Muscle of back (tissue), 11 donors: ENCODE measurements around the gene ASAH2. TPM values are rescaled to one million over a fixed set of nuclear protein-coding genes. Genes with fewer than 3 reads are reported as not detected.
"Not testable (repeated sequence)": the region's sequence is repeated elsewhere in the genome, so short reads cannot be mapped to it uniquely, and the experiment has no call there.

ENCODE experiments used
- DNase-seq, 3 donors: peaks; one replicate each; pipeline versions ENCODE4 v3.0.0 to v3.0.0-alpha.2; 2013
- polyA plus RNA-seq, 10 donors: library from polyadenylated mRNA; unstranded; fragments of 120-200 nt; gene quantifications; one replicate each; pipeline ENCODE4 v1.2.1, GENCODE V29; 2013; ENCODE audit not compliant: insufficient read length in 10 of 10

ASAH2 gene
- polyA plus RNA-seq, 10 donors = 0.15 to 3.1 (median 1.7) TPM

- DNase-seq = no peak
Measured at GRCh38 chr10:50260791-50261281, 9.5 kb upstream of the ASAH2 start.

DNA sequence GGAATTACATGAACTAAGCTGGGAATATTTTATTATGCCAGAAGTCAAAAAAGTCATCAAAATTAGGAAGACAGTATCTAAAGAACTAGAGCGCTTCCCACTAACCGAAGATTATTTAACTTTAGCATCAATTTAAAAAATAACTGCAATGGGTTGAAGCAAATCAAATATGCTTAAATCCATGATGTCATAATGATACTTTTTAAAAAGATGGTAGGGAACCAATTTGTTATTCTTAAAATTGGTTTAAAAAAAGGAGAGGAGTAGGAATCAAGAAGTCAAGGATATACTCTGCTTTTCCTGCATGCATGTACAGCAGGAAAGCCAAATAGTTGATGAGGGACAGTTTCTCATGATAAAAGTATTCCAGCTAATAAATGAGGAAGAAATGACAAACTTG, 3.2 kb upstream of the ASAH2 start:
- DNase-seq = no peak

DNA sequence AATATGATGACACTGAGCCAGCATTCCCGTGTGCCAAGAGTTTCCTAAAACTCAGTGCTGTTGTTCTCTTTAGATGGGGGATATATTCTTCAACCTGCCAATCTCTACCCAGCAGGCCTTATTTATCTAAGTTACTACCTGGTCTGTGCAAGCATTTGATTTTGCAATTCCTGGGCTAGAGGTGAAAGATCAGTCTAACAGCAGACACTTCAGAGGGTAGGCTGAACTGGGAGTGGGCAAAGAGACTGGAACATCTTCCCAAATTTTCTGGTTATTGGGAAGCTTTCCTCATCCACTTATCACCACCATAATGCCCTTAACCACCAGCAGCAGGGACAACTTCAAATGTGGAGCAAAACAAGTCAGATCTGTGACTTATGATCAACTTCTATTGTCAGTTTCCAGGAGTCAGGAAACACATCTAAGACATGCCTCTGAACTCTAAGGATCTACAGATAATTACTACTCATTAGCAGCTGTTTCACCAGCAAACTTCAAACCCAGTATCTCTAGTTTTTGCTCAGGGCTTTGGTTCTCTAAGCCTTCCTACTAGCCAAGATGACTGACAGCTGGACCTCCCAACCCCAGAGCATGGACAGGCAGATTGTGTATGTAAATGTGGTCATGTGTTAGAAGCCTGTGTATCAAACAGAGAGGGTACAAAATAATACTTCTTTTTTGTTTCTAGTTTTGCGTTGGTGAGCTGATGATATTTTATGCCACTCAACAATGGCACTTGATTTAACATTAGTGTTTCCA, 1.0 kb downstream of the ASAH2 start:
- no peak for DNase-seq

GRCh38 chr10:50248598-50248997, 2.7 kb downstream of the ASAH2 start:
- no peak for DNase-seq

- DNase-seq = no peak
Measured at GRCh38 chr10:50248062-50248461, 3.3 kb downstream of the ASAH2 start.

DNA sequence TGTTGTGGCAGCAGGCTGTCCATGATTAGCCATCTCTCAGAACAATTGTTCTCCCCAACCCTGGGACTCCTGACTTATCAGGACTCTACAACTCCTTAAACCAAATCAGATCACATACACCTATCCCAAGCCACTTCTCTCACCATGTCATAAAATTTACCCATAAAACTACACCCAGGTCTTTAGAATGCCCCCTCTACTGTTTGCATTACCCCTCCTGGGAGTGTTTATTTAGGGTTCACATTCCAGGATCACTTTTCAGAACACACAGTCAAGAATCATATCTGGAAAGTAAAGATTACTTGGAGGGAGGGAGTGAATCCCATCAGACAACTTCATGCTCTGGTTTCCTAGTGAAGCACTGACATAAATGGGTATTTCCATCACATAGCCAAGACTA, 7.1 kb downstream of the ASAH2 start:
- no peak for DNase-seq

GRCh38 chr10:50242777-50243176, 8.5 kb downstream of the ASAH2 start:
- no peak for DNase-seq

DNA sequence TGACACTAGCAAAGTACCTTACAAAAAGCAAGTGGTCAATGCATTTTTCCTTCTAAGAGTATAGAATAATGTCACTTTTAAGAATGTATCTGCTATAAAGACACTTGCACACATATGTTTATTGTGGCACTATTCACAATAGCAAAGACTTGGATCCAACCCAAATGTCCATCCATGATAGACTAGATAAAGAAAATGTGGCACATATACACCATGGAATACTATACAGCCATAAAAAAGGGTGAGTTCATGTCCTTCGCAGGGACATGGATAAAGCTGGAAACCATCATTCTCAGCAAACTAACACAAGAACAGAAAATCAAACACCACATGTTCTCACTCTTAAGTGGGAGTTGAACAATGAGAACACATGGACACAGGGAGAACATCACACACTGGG, 9.8 kb downstream of the ASAH2 start:
- not testable (repeated sequence) for DNase-seq

DNA sequence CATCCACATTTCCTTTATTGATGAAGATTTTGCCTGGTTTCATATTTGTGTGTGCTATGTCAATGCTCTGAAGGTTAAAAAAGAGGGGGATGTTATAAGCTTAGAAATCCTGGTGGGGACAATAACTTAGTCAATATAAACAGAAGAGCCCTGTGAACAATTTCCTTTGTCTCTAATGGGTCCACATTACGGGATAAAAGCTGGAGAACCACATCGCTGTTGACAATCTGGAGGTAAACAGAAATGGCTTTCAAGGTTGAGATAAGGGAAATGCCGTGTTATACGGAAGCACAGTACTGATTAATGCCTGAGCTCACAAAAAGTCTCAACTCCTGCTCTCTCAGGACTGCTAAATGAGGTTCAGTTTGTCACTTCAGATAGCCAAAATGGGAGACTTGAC, 16.8 kb downstream of the ASAH2 start:
- DNase-seq = no peak

DNA sequence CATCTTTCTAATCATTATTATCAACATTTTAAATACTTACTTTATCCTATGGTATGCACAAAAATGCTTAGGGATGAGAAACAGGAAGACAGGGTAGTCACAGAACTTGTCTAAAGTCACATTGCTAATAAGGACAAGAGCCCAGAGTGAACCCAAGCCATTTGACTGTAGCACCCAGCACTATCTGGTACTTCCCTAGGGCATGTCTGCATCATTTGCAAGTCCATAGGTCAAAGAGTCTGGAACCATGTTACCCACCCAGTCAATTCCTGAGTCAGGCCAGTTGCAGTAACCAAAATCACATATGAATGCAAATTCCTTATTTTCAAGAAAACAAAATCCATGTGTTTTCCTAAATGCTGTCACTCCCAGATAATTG, 19.1 kb downstream of the ASAH2 start:
- no peak for DNase-seq

- no peak for DNase-seq
Measured at GRCh38 chr10:50231515-50232260, 19.6 kb downstream of the ASAH2 start.

DNA sequence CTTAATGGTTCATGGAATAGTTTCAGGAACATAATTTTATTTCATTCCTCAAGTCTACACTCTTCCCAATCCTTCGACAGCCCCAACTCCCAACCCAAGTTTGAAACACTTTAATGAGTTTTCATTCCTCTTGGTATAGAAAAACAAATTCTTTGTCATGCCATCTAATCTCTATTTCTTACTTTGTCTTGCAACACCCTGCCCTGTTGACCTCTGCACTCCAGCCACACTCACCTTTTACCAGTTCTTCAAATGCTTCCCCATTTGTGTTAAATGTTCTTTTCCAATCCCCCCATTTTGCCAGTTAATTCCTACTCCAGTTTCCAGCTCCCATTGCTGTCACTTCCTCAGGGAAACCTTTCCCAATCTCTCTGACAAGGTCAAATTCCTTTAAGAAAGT, 21.9 kb downstream of the ASAH2 start:
- DNase-seq = no peak

DNA sequence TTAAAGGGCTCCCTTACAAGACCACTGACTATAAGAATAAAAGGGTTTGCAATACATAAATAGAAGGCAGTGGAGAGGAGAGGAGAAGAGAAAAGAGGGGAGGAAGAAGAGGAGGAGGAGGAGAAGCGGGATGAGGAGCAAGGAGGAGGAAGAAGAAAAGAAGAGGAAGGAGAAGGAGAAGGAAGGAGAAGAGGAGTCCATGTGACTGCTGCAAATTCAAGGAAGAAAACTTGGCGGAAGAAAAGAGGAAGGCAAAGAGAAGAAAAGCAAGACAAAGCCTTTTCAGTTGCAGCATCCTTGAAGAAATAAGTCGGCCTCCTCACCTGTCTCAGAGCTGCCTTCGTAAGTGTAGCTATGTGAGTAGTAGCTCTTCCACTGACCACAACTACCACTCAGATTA, 22.6 kb downstream of the ASAH2 start:
- no peak for DNase-seq

- DNase-seq = no peak
Measured at GRCh38 chr10:50226610-50227009, 24.7 kb downstream of the ASAH2 start.

DNA sequence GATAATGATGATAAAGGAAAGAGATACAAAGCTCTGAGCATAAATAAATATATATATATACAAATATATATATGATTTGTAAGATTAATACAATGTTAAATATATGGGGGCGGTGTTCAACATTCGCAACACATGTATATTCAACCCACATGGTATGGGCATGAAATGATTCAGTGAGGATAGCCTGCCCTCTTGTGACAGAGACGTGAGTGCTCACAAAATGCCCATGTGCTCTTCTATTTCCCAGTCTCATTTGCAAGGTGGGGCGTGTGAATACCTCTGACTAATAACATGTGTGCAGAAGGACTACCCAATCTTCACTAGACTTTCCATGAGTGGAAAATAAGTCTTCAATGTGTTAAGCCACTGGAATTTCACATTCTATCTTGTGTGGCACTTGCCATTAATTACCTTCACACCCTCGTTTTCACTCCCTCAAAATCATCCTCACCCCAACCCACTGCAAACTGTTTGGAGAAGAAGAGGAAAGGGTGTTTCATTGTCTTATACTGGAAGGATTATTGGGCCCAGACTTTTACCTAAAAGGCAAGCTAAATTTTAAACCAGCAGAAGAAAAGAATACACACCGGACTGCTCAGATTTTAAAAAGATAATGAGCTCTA, 26.9 kb downstream of the ASAH2 start:
- peak; percentile 5 to 22 (median 14) for DNase-seq

GRCh38 chr10:50222199-50222598, 29.1 kb downstream of the ASAH2 start:
- DNase-seq = no peak

DNA sequence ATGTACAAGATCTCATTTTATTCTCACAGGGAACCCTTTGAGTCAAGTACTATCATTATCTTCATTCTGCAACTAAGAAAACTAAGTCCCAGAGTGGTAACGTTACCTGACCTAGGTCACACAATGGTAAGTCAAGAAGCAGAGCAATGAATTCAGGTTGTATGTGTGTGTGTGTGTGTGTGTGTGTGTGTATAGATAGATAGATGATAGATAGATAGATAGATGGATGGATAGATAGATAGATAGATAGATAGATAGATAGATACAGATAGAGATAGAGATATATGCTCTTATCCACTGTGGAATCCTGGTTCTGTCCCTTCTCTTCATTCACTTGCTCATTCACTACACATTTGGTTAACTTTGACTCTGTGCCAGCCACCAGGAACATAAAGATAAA, 29.8 kb downstream of the ASAH2 start:
- DNase-seq = no peak

- DNase-seq = no peak
Measured at GRCh38 chr10:50219646-50220045, 31.7 kb downstream of the ASAH2 start.

- DNase-seq = no peak
Measured at GRCh38 chr10:50219200-50219599, 32.1 kb downstream of the ASAH2 start.

- DNase-seq = peak in 1 of 3 donors; percentile 20
Measured at GRCh38 chr10:50216894-50217293, 34.4 kb downstream of the ASAH2 start.

DNA sequence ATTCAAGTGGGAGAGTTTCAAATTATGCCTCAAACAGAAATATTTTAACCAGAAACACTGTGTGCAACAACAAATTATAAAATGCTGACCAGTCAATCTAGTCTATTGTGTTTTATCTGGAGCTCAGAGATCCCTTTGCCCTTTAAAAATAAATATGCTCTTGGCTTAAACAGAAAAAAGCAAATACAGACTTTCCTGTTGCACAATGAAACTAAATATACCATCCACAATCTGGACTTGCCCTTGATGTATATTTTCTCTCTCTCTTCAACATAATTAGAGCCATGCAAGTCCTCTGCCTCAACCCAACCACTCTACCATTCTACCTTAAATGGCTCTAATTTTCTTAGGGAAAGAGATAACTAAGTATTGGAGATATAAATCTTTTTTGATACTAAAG, 34.9 kb downstream of the ASAH2 start:
- DNase-seq = no peak

- no peak for DNase-seq
Measured at GRCh38 chr10:50211670-50212069, 39.6 kb downstream of the ASAH2 start.

GRCh38 chr10:50210876-50211275, 40.4 kb downstream of the ASAH2 start:
- DNase-seq = no peak
